OCI-LY7 (cell line): ENCODE measurements around the gene GABRB3. TPM values are rescaled to one million over a fixed set of nuclear protein-coding genes. Genes with fewer than 3 reads are reported as not detected.

Experiments used
- BruUV-seq: library from RNA; stranded (reverse); fragments of 400-500 nt; replicated peaks from 2 replicates; lab custom pipeline; 2021; lab: Mats Ljungman, UMichigan
- CTCF ChIA-PET: fragments of 300-600 bp; sonication (Branson Sonifier 250); formaldehyde crosslinking; loops from one replicate; lab custom pipeline; 2022; ENCODE audit warnings: antibody characterized with exemption; ENCODE audit not compliant: unreplicated experiment; lab: Charles Lee
- POLR2A ChIA-PET: fragments of 300-600 bp; sonication (Branson Sonifier 250); formaldehyde crosslinking; loops from one replicate; lab custom pipeline; 2022; ENCODE audit warnings: antibody characterized with exemption; lab: Charles Lee
- DNase-seq: peaks from one replicate; pipeline ENCODE4 v3.0.0-alpha.2; 2015; ENCODE audit warnings: low spot score
- H2AFZ ChIP-seq: fragments of 200-600 bp; sonication (generic), shearing (Covaris generic); 2 replicates; pipeline ENCODE4 v1.6.1; 2014; ENCODE audit warnings: mild to moderate bottlenecking, antibody characterized with exemption, low read length, moderate library complexity
- H3K27ac ChIP-seq: fragments of 200-600 bp; sonication (generic); 2 replicates; pipeline ENCODE4 v1.5.1; 2014; ENCODE audit warnings: mixed run types, low read depth, mild to moderate bottlenecking, moderate library complexity, low read length, inconsistent platforms; ENCODE audit not compliant: poor library complexity, severe bottlenecking
- H3K36me3 ChIP-seq: fragments of 200-600 bp; sonication (generic); 2 replicates; pipeline ENCODE4 v1.6.1; 2014; ENCODE audit warnings: mild to moderate bottlenecking, antibody characterized with exemption, low read length, moderate library complexity, mixed read lengths; ENCODE audit not compliant: insufficient read depth
- H3K4me1 ChIP-seq: fragments of 200-600 bp; sonication (generic); 2 replicates; pipeline ENCODE4 v1.5.1; 2014; ENCODE audit warnings: mild to moderate bottlenecking, low read length; ENCODE audit not compliant: insufficient read depth, poor library complexity, severe bottlenecking
- H3K4me2 ChIP-seq: fragments of 200-600 bp; sonication (generic); 2 replicates; pipeline ENCODE4 v1.6.1; 2014; ENCODE audit warnings: mild to moderate bottlenecking, low read length
- H3K4me3 ChIP-seq: fragments of 200-600 bp; sonication (generic); 2 replicates; pipeline ENCODE4 v1.5.1; 2014; ENCODE audit warnings: mild to moderate bottlenecking, low read depth, low read length; ENCODE audit not compliant: poor library complexity, severe bottlenecking
- H3K79me2 ChIP-seq: fragments of 200-600 bp; sonication (generic); 2 replicates; pipeline ENCODE4 v1.6.1; 2016; ENCODE audit warnings: low read depth, mild to moderate bottlenecking, low read length, moderate library complexity, mixed read lengths; ENCODE audit not compliant: insufficient read depth
- H3K9me2 ChIP-seq: fragments of 200-600 bp; sonication (generic); 2 replicates; pipeline ENCODE4 v1.6.1; 2016; ENCODE audit warnings: mild to moderate bottlenecking, low read length, mixed read lengths; ENCODE audit not compliant: insufficient read depth
- H3K9me3 ChIP-seq: fragments of 200-600 bp; sonication (generic); 2 replicates; pipeline ENCODE4 v1.6.1; 2014; ENCODE audit warnings: mild to moderate bottlenecking, mixed run types, low read length, mixed read lengths
- H4K20me1 ChIP-seq: fragments of 200-600 bp; sonication (generic); 2 replicates; pipeline ENCODE4 v1.6.1; 2014; ENCODE audit warnings: mild to moderate bottlenecking, antibody characterized with exemption, low read length, moderate library complexity, mixed read lengths; ENCODE audit not compliant: insufficient read depth
- CTCF ChIP-seq: fragments of 200-600 bp; sonication (generic); conservative IDR thresholded peaks from 2 replicates; pipeline ENCODE4 v1.5.1; 2014; ENCODE audit warnings: mild to moderate bottlenecking, antibody characterized with exemption, low read length, moderate library complexity, mixed read lengths
- EZH2phosphoT487 ChIP-seq: fragments of 200-600 bp; sonication (generic); IDR thresholded peaks from 2 replicates; pipeline ENCODE4 v1.6.1; 2018; ENCODE audit warnings: low read depth, borderline replicate concordance, mild to moderate bottlenecking, mixed run types, antibody characterized with exemption, low read length, moderate library complexity, mixed read lengths
- intact Hi-C: fragments of 100-400 bp; cut with micrococcal nuclease; formaldehyde crosslinking; loops from one replicate; pipeline ENCODE4 v1.10.0; 2022; ENCODE audit not compliant: unreplicated experiment
- total RNA-seq, 2 experiments: library from RNA; depleted of rRNA in 1 of 2; stranded (reverse); fragments of >200 nt in 1 of 2; shearing (Covaris generic) in 1 of 2; gene quantifications; 2 replicates each; pipeline ENCODE4 v1.2.3, GENCODE V29; 2014 to 2022

GABRB3 gene
- total RNA-seq, 2 experiments from 2014 or later: 2.8 to 6.5 TPM

GRCh38 chr15:26766262-26766661 lies 6.6 kb downstream of the GABRB3 start:
- no peak for DNase-seq
- Histone ChIP-seq H3K36me3 (no peaks in the 10 kb centered on the region), H3K9me2 (no peaks in the 10 kb centered on the region), H3K4me3 (no peak overlapping the region), H4K20me1 (no peaks in the 10 kb centered on the region), H2AFZ (no peak overlapping the region), H3K79me2 (no peaks in the 10 kb centered on the region), H3K9me3 (no peaks in the 10 kb centered on the region), H3K4me2 (no peak overlapping the region), H3K27ac (no peak overlapping the region), H3K4me1 (no peaks in the 10 kb centered on the region)
- intact Hi-C loops: no loop called here
- no peak for TF ChIP-seq CTCF
- TF ChIP-seq EZH2phosphoT487: no peak
- ChIA-PET POLR2A (no interaction called here), CTCF (no interaction called here)
- no TSS peak for BruUV-seq

- H3K4me2 ChIP-seq: no peak overlapping the region
- H3K79me2 ChIP-seq: no peaks in the 10 kb centered on the region
- ChIA-PET POLR2A (no interaction called here), CTCF (no interaction called here)
- no TSS peak for BruUV-seq
- H4K20me1 ChIP-seq: no peaks in the 10 kb centered on the region
- H3K4me3 ChIP-seq: no peak overlapping the region
- no peak overlapping the region for H3K27ac ChIP-seq
- no peaks in the 10 kb centered on the region for H3K9me2 ChIP-seq
- H3K36me3 ChIP-seq: no peaks in the 10 kb centered on the region
- no peaks in the 10 kb centered on the region for H3K9me3 ChIP-seq
- H2AFZ ChIP-seq: no peak overlapping the region
- TF ChIP-seq CTCF (no peak), EZH2phosphoT487 (no peak)
- intact Hi-C loops: no loop called here
- no peak for DNase-seq
- no peaks in the 10 kb centered on the region for H3K4me1 ChIP-seq
Observed at GRCh38 chr15:26759986-26760385, 12.9 kb downstream of the GABRB3 start.

- POLR2A ChIA-PET: no interaction called here
- no peak overlapping the region for H3K4me2 ChIP-seq
- H3K79me2 ChIP-seq: no peaks in the 10 kb centered on the region
- CTCF ChIA-PET: no interaction called here
- no peaks in the 10 kb centered on the region for H3K9me3 ChIP-seq
- no peak overlapping the region for H2AFZ ChIP-seq
- H3K4me3 ChIP-seq: no peak overlapping the region
- TF ChIP-seq CTCF (no peak), EZH2phosphoT487 (no peak)
- H4K20me1 ChIP-seq: no peaks in the 10 kb centered on the region
- H3K9me2 ChIP-seq: no peaks in the 10 kb centered on the region
- DNase-seq: no peak
- no peaks in the 10 kb centered on the region for H3K36me3 ChIP-seq
- H3K27ac ChIP-seq: no peak overlapping the region
- intact Hi-C loops: no loop called here
- BruUV-seq: no TSS peak
- H3K4me1 ChIP-seq: no peaks in the 10 kb centered on the region
Observed at GRCh38 chr15:26758079-26758478, 14.8 kb downstream of the GABRB3 start.
